ENCODE data around the gene TXN.

The TXN gene

DNA sequence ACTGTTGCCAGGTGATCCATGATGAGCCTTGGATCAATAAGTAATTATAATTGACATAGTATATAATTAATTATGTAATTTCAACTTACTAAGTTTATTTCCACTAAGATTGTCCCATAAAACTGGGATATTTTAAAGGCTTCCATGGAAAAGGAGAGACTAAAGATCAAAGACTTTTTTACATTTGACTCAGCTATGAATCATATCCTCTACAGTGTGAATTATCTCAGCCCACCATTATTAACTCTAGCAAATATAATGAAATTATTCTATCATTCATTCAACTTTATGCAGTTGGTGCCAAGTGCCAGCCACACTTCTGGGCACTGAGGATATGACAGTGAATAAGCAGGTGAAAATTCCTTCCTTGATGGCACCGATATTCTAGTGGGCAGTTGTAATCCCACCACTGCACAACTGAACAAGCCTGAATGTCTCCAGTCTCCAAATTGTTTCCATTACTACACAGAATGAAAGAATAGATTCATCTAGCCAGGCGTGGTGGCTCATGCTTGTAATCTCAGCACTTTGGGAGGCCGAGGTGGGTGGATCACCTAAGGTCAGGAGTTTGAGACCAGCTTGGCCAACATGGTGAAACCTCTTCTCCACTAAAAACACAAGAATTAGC is 21.9 kb upstream of the TXN start:
- peaks cover 55% of the 10 kb centered on the region for H3K27me3 Mint-ChIP-seq
- H3K4me3 Mint-ChIP-seq, result no peak overlapping the region
- no peaks in the 10 kb centered on the region for H3K9me3 Mint-ChIP-seq
- no peak overlapping the region for H3K27ac Mint-ChIP-seq (ENCODE audit: low read depth)
- ATAC-seq (replicated peaks; ENCODE audit: extremely low read depth, poor library complexity, severe bottlenecking) (no peak), DNase-seq (ENCODE audit: low spot score in 2 of 2) (no peak)
- no peaks in the 10 kb centered on the region for H3K36me3 Mint-ChIP-seq (ENCODE audit: insufficient read depth)
- H3K4me1 Mint-ChIP-seq, result no peaks in the 10 kb centered on the region

DNA sequence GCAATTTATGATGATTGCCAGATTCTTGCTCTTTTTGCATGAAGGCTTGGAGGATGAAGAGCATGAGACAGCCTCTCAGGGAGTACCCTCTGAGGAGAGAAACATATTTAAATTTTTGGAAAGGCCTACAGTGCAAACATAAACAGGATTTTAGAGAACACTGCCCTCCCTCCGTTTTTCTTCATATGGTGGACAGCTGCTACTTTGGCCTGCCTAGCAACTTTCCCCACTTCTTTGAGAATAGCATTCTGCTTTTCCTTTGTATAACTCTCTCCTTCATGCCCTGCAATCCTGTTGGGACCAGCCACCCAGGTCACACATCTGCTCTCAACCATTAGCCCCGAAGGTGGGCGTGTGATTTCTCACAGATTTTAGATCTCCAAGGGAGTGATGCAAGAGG is 20.5 kb upstream of the TXN start:
- H3K9me3 Mint-ChIP-seq, result no peaks in the 10 kb centered on the region
- ATAC-seq (replicated peaks; ENCODE audit: extremely low read depth, poor library complexity, severe bottlenecking), result no peak
- H3K4me3 Mint-ChIP-seq, result no peak overlapping the region
- no peak for DNase-seq (ENCODE audit: low spot score in 2 of 2)
- H3K4me1 Mint-ChIP-seq, result no peaks in the 10 kb centered on the region
- H3K36me3 Mint-ChIP-seq (ENCODE audit: insufficient read depth), result no peaks in the 10 kb centered on the region
- peaks cover 41% of the 10 kb centered on the region for H3K27me3 Mint-ChIP-seq
- H3K27ac Mint-ChIP-seq (ENCODE audit: low read depth), result no peak overlapping the region

DNA sequence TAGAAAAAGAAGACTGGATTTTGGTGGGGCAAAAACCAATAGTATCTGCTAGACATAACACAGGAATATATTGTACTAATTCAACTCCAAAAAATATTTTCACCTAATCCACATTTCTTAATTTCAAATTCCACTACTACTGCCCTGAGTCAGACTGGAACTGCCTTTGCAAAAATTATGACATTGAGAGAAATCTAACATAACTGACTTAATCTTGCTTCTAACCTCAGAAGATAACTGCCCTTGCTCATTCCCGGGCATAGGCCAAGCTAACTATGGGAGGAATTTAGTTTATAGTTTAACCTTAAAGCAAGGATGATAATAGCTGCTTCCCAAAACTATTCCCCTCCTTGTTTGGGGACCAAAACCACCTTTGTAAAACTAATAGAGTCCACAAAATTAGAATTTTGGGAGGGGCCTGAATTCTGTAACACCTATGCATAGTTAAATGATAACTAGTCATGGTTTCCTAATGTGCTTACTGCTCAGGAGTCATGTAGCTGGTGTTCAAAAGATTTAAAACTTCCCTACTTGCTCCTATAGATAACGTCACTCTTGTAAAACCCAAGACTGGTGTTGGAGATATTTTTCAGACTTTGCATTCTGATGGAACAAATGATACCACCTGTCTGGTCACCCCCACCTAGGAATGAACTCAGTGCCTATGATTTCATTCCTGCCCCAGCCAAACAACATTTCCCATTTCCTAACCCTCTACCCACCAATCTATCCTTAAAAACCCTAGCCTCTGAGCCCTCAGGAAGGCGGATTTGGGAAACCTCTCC is 14.1 kb upstream of the TXN start:
- ATAC-seq (replicated peaks; ENCODE audit: extremely low read depth, poor library complexity, severe bottlenecking) (no peak), DNase-seq (ENCODE audit: low spot score in 2 of 2) (no peak)
- Mint-ChIP-seq H3K27ac (ENCODE audit: low read depth) (no peak overlapping the region), H3K36me3 (ENCODE audit: insufficient read depth) (no peaks in the 10 kb centered on the region), H3K9me3 (no peaks in the 10 kb centered on the region), H3K4me3 (no peak overlapping the region), H3K4me1 (no peaks in the 10 kb centered on the region), H3K27me3 (peaks cover 11% of the 10 kb centered on the region)

DNA sequence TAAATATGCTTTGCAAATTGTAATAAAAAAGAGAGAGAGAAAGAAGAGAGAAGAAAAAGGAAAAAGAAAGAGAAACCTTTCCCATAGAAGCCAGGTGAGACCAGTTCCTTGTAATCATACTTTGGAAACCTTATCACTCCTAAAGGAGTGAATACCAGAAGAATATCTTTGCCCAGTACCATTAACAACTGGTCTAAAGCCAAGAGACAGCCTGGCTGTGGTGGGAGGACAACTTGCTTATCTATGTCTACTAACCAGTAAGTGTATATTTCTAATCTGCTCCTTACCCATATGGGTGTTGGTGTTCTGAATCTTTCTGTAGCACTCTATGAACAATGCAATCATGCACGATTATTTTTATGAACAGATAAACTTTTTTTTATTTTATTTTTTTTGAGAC is 10.5 kb upstream of the TXN start:
- Mint-ChIP-seq H3K4me3 (no peak overlapping the region), H3K36me3 (ENCODE audit: insufficient read depth) (no peaks in the 10 kb centered on the region), H3K27me3 (peaks cover 7% of the 10 kb centered on the region), H3K9me3 (no peaks in the 10 kb centered on the region), H3K4me1 (no peaks in the 10 kb centered on the region), H3K27ac (ENCODE audit: low read depth) (no peak overlapping the region)
- DNase-seq (ENCODE audit: low spot score in 2 of 2) (no peak), ATAC-seq (replicated peaks; ENCODE audit: extremely low read depth, poor library complexity, severe bottlenecking) (no peak)

DNA sequence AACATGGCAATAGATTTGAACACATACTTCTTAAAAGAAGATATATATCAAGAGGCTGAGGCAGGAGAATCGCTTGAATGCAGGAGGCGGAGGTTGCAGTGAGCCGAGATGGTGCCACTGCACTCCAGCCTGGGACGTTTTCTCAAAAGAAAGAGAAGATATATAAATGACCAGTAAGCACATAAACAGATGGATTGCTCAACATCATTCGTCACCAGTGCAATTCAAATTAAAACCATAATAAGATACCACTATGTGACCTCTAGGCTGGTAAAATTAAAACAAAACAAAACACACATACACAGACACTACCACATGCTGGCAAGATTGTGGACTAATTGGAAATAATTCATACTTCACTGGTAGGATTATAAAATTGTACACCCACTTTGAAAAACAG is 5.3 kb upstream of the TXN start:
- Mint-ChIP-seq H3K36me3 (ENCODE audit: insufficient read depth) (peaks cover 1% of the 10 kb centered on the region), H3K4me3 (no peak overlapping the region), H3K27ac (ENCODE audit: low read depth) (no peak overlapping the region), H3K9me3 (no peaks in the 10 kb centered on the region), H3K27me3 (peaks cover 7% of the 10 kb centered on the region), H3K4me1 (peaks cover 9% of the 10 kb centered on the region)
- ATAC-seq (replicated peaks; ENCODE audit: extremely low read depth, poor library complexity, severe bottlenecking) (no peak), DNase-seq (ENCODE audit: low spot score in 2 of 2) (no peak)

DNA sequence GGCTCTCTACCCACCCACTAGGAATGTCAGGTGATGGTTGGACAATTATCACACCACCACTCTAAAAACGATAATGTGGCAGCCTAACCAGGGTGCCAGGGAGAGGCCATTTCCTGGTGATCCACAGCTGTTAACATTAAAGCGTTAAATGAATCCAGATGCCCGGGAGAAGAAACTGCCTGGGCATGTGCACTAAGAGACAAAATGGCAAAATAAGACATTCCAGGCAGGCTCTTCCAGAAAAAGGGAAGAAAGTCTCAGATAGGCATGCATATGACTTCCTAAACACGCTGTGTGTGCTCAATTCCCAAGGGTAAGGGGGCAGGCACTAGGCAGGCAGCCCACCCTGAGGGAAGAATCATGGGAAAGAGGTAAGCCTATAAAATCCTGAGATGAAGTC is 4.6 kb upstream of the TXN start:
- no peak overlapping the region for H3K4me3 Mint-ChIP-seq
- peaks cover 4% of the 10 kb centered on the region for H3K27me3 Mint-ChIP-seq
- peaks cover 14% of the 10 kb centered on the region for H3K4me1 Mint-ChIP-seq
- DNase-seq (ENCODE audit: low spot score in 2 of 2) (no peak), ATAC-seq (replicated peaks; ENCODE audit: extremely low read depth, poor library complexity, severe bottlenecking) (no peak)
- H3K9me3 Mint-ChIP-seq, result no peaks in the 10 kb centered on the region
- no peak overlapping the region for H3K27ac Mint-ChIP-seq (ENCODE audit: low read depth)
- H3K36me3 Mint-ChIP-seq (ENCODE audit: insufficient read depth), result peaks cover 3% of the 10 kb centered on the region

DNA sequence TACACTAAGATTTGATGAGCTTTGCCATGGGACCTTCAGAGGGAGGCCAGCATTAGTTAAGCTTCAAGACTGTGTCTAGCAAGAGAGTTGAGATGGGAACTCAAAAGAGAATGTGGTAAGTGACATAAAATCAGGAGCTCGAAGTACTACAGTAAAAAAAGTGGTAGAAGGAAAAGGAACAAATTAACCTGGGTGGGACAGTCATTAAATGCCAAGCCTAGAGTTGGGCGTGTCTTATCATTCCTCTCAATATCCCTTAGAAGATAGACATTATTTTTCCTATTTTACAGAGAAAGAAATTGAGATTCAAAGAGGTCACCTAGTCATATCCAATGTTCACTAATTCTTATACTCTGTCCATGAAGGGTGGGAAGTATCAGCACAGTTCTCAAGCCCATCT is 3.3 kb upstream of the TXN start:
- H3K9me3 Mint-ChIP-seq, result no peaks in the 10 kb centered on the region
- ATAC-seq (replicated peaks; ENCODE audit: extremely low read depth, poor library complexity, severe bottlenecking), result no peak
- peaks cover 22% of the 10 kb centered on the region for H3K4me1 Mint-ChIP-seq
- no peak overlapping the region for H3K4me3 Mint-ChIP-seq
- H3K36me3 Mint-ChIP-seq (ENCODE audit: insufficient read depth), result peaks cover 6% of the 10 kb centered on the region
- no peak for DNase-seq (ENCODE audit: low spot score in 2 of 2)
- no peak overlapping the region for H3K27ac Mint-ChIP-seq (ENCODE audit: low read depth)
- H3K27me3 Mint-ChIP-seq, result no peaks in the 10 kb centered on the region

DNA sequence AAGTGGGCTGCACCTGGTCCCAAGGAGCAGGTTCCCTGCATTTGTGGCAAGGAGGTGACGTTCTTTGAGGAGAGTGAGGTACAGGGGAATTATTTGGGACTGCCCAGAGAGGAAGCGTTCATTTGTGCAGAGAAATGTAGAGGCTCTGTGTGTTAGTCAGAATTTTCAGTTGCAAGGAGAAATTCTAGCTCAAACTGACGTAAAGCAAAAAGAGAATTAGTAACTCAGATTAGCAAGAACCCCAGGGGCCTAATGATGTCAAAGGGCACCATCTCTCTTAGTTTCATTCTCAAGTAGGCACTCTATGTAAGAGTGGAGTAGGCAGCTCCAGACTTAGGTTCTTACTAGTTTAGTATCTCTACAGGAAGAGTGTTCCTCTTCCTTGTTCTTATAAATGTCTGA is 2.4 kb upstream of the TXN start:
- Mint-ChIP-seq H3K27me3 (no peaks in the 10 kb centered on the region), H3K36me3 (ENCODE audit: insufficient read depth) (peaks cover 6% of the 10 kb centered on the region), H3K27ac (ENCODE audit: low read depth) (no peak overlapping the region), H3K4me3 (no peak overlapping the region), H3K4me1 (peaks cover 28% of the 10 kb centered on the region), H3K9me3 (no peaks in the 10 kb centered on the region)
- ATAC-seq (replicated peaks; ENCODE audit: extremely low read depth, poor library complexity, severe bottlenecking) (no peak), DNase-seq (ENCODE audit: low spot score in 2 of 2) (no peak)

DNA sequence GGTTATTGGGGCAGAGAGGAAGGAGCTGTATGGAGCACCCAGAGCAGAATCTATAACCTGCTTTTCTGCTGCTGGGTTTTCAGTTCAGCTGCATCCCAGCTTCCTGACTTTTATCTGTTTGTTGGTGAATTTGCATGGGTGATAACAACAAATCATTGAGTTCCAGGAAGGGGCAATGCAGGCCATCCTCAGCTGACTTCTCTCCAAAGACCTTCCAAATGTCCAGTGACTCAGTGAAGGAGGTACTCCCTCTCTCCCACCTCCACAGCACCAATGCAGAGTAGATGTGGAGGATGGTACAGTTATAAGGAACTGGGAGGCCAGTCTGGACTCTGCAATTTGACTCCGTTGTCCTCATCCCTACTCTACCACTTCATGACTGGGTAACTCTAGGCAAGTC is 1.6 kb upstream of the TXN start:
- Mint-ChIP-seq H3K4me1 (peaks cover 36% of the 10 kb centered on the region), H3K9me3 (no peaks in the 10 kb centered on the region), H3K36me3 (ENCODE audit: insufficient read depth) (peaks cover 6% of the 10 kb centered on the region), H3K27me3 (no peaks in the 10 kb centered on the region), H3K27ac (ENCODE audit: low read depth) (no peak overlapping the region), H3K4me3 (peak overlapping the region; percentile 3)
- ATAC-seq (replicated peaks; ENCODE audit: extremely low read depth, poor library complexity, severe bottlenecking) (no peak), DNase-seq (ENCODE audit: low spot score in 2 of 2) (no peak)

DNA sequence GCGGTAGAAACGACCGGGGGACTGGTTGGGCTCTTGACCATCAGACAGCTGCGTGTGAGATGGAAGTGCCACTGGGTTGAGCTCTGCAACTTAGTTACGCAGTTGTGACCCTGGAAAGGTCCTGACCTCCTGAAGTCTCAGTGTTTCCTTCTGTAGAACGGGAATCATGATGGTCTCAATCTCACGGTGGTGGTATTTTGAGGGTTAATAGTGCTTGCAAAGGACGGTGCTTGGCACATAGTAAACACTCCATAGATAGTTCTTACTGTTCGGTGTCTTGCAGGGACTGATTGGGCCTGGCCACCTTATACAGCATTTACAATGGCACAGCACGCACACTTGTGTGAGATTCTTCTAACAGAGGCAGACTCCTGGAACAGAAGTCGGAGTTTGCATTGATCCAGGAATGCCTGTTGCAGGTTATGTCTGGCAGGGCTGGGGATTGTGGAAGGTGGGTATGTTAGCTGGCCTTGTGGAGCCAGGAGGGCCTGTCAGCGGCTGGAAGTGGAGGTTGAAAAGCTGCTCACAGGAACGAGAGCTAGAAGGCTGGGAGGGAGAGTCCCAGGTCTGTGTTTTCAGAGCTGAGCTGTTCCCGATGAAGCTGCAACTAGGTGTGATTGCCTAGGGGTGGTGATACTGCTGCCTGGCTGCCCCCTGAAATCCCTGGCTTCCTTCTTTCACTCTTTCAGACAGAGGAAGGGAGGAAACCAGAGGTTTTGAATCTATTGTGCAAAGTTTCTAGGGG is 962 bp upstream of the TXN start:
- Mint-ChIP-seq H3K36me3 (ENCODE audit: insufficient read depth) (peaks cover 6% of the 10 kb centered on the region), H3K9me3 (no peaks in the 10 kb centered on the region), H3K4me1 (peaks cover 42% of the 10 kb centered on the region), H3K4me3 (peak overlapping the region; percentile 96), H3K27ac (ENCODE audit: low read depth) (peak overlapping the region; percentile 86), H3K27me3 (no peaks in the 10 kb centered on the region)
- ATAC-seq (replicated peaks; ENCODE audit: extremely low read depth, poor library complexity, severe bottlenecking) (no peak), DNase-seq (ENCODE audit: low spot score in 2 of 2) (no peak)

DNA sequence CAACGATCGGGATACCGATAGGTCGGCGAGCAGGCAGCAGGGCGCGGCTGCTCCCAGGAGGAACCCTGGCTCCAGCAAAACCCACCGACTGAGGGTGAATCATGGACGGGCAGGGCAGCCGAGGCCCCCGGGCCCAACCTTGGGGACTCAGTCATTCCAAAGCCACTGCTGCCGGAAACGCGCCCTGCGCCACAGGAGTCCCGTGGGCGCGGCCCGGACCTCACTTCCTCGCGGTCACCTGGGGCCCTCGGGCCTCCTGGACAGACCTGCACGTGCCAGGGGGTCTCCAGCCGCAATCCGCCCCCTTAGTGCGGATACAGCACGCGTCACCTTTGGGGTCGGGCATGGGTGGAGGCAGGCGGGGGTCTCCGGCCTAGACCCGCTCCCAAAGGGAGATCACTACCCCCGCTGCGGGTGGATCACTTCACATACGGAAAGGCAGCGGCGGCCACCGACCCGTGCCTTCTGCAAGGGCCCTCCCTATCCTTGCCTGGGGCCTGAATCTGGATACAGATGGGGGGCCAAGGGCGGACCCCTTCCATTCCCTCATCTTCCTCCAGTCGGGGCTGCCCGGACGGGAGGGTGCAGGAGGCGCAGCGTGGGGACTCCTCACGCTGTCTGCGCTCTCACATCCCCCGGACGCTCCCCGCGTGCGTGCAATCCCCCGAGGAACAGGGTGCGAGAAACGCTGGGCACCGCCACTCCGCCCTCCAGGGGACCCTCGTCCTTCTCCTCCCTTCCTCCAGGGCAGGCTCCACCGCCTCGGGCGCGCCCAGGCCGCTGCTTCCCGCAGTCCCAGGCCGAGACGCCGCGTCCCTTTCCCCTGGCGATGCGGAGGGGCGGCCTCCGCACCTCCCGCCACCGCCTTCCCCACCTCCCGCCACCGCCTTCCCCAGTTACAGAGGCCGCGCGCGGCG is 586 bp downstream of the TXN start:
- Mint-ChIP-seq H3K27ac (ENCODE audit: low read depth) (peak overlapping the region; percentile 86), H3K4me1 (peaks cover 42% of the 10 kb centered on the region), H3K36me3 (ENCODE audit: insufficient read depth) (peaks cover 6% of the 10 kb centered on the region), H3K27me3 (no peaks in the 10 kb centered on the region), H3K4me3 (peak overlapping the region; percentile 96), H3K9me3 (no peaks in the 10 kb centered on the region)
- ATAC-seq (replicated peaks; ENCODE audit: extremely low read depth, poor library complexity, severe bottlenecking) (peak; percentile 26), DNase-seq (ENCODE audit: low spot score in 2 of 2) (peak; percentile 14 to 16)

DNA sequence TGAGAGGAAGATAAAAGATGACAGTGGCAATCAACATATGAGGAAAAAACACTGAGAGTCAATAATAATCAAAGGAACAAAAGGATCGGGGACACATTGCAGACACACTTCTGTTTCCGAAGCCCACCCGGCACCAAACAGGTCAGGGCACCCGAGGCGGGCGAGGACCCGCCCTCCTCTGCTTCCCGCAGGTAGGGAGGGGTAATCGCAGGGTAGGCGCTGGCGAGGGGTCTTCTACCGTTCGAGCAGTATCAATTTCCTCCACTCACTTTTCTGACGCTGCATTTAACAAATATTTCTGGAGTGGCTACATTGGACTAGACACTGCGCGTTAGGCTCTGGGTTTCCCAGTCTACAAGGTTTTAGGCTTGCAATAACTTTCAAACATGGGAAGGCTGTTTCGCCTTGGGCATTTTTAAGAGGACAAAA is 1.3 kb downstream of the TXN start:
- Mint-ChIP-seq H3K9me3 (no peaks in the 10 kb centered on the region), H3K36me3 (ENCODE audit: insufficient read depth) (peaks cover 8% of the 10 kb centered on the region), H3K4me3 (peak overlapping the region; percentile 96), H3K27ac (ENCODE audit: low read depth) (peak overlapping the region; percentile 86), H3K4me1 (peaks cover 42% of the 10 kb centered on the region), H3K27me3 (no peaks in the 10 kb centered on the region)
- ATAC-seq (replicated peaks; ENCODE audit: extremely low read depth, poor library complexity, severe bottlenecking), result no peak
- DNase-seq (ENCODE audit: low spot score in 2 of 2), result no peak

All from central memory CD8-positive, alpha-beta T cell (primary cell).